HepG2 (cell line): Measurements from ENCODE around the gene SIK3. TPM values are rescaled to one million over a fixed set of nuclear protein-coding genes. Genes with fewer than 3 reads are reported as not detected.

Experiments
- ARID4A ChIP-seq: sonication (generic); formaldehyde crosslinking; IDR thresholded peaks from 2 replicates; pipeline ENCODE4 v1.5.0; 2020; ENCODE audit warnings: mild to moderate bottlenecking, missing genetic modification reagents, borderline replicate concordance
- ATF7-NPFF ChIP-seq: sonication (generic); formaldehyde crosslinking; IDR thresholded peaks from 2 replicates; pipeline ENCODE4 v1.8.1; 2023; ENCODE audit warnings: mild to moderate bottlenecking, low read depth, missing genetic modification reagents, moderate library complexity
- CEBPG ChIP-seq: IDR thresholded peaks from 2 replicates; pipeline ENCODE4 v1.6.1; 2016
- MTA1 ChIP-seq: sonication (generic); formaldehyde crosslinking; IDR thresholded peaks from 2 replicates; pipeline ENCODE4 v1.4.0; 2020; ENCODE audit warnings: missing genetic modification reagents, mild to moderate bottlenecking, borderline replicate concordance
- MTF2 ChIP-seq: sonication (generic); formaldehyde crosslinking; IDR thresholded peaks from 2 replicates; pipeline ENCODE4 v1.5.0; 2020; ENCODE audit warnings: missing genetic modification reagents, borderline replicate concordance
- POLR2A ChIP-seq, 2 experiments: IDR thresholded peaks; 2 replicates each; pipeline ENCODE4 v1.6.1; 2011; ENCODE audit warnings: low read depth in 2 of 2, low read length in 2 of 2, mild to moderate bottlenecking in 1 of 2, moderate library complexity in 1 of 2; ENCODE audit not compliant: insufficient read depth in 1 of 2
- SMARCE1 ChIP-seq: fragments of 450-650 bp; IDR thresholded peaks from 2 replicates; pipeline ENCODE4 v1.6.1; 2017; ENCODE audit warnings: borderline replicate concordance
- SMC3 ChIP-seq: IDR thresholded peaks from 2 replicates; pipeline ENCODE4 v1.6.1; 2011; ENCODE audit warnings: low read length, improper control_type of control experiment
- TBL1XR1 ChIP-seq: fragments of 150-350 bp; IDR thresholded peaks from 2 replicates; pipeline ENCODE4 v1.6.1; 2014; ENCODE audit warnings: borderline replicate concordance, low read length; ENCODE audit not compliant: partially characterized antibody
- TEAD3 ChIP-seq: optimal IDR thresholded peaks from 2 replicates; pipeline ENCODE3; 2016; ENCODE audit warnings: borderline replicate concordance
- UBTF ChIP-seq: sonication (generic); formaldehyde crosslinking; IDR thresholded peaks from 2 replicates; pipeline ENCODE4 v1.4.0; 2020; ENCODE audit warnings: mild to moderate bottlenecking, missing genetic modification reagents
- ZNF776 ChIP-seq: sonication (generic); formaldehyde crosslinking; IDR thresholded peaks from 2 replicates; pipeline ENCODE4 v1.4.0; 2020; ENCODE audit warnings: mild to moderate bottlenecking, missing genetic modification reagents
- ZNF780A ChIP-seq: sonication (generic); formaldehyde crosslinking; IDR thresholded peaks from 2 replicates; pipeline ENCODE4 v1.8.0; 2022; ENCODE audit warnings: mild to moderate bottlenecking, missing genetic modification reagents, moderate library complexity
- ZNF784 ChIP-seq: sonication (generic); formaldehyde crosslinking; IDR thresholded peaks from 2 replicates; pipeline ENCODE4 v1.5.1; 2020; ENCODE audit warnings: missing genetic modification reagents, mild to moderate bottlenecking, borderline replicate concordance
- polyA plus RNA-seq, 8 experiments: library from polyadenylated mRNA; depleted of rRNA in 3 of 8; stranded (reverse) in 7 of 8; unstranded in 1 of 8; fragments of >200 nt; fragmentation: Illumina TruSeq in 4 of 8; extraction: Trizol in 4 of 8; gene quantifications; 2 replicates each; pipeline versions ENCODE4 v1.2.1 to v1.2.3, GENCODE V29; 2011 to 2016; ENCODE audit warnings: low read depth in 4 of 8, missing spikeins in 1 of 8, mixed read lengths in 1 of 8; ENCODE audit not compliant: insufficient read depth in 1 of 8
- total RNA-seq, 5 experiments: library from RNA; depleted of rRNA; stranded (reverse); fragments of >200 nt; fragmentation: Illumina TruSeq; extraction: Trizol; gene quantifications; 2 replicates each; pipeline ENCODE4 v1.2.3, GENCODE V29; 2016; ENCODE audit warnings: low read depth in 1 of 5
- TF ChIP-seq, protein P1 (sequence below): sonication (generic); formaldehyde crosslinking; IDR thresholded peaks from 2 replicates; pipeline ENCODE4 v1.4.0; 2020; ENCODE audit warnings: missing genetic modification reagents
- TF ChIP-seq, protein P2 (sequence below): IDR thresholded peaks from 2 replicates; pipeline ENCODE4 v1.6.1; 2016; ENCODE audit warnings: low read depth
- TF ChIP-seq, protein P3 (sequence below): sonication (generic); formaldehyde crosslinking; conservative IDR thresholded peaks from 2 replicates; pipeline ENCODE4 v1.8.1; 2023; ENCODE audit warnings: missing genetic modification reagents

SIK3 gene
- total and polyA plus RNA-seq, 2 of the 13 experiments (the other 11 are each of a cell fraction or from before 2014, with no cell fraction given), result 5.7 to 9.8 TPM

GRCh38 chr11:117076941-117077691, 21.1 kb downstream of the SIK3 start (continued):
- no peak; the same call in 1 of the 2 replicates for TF ChIP-seq ARID4A (CRISPR knock-in tag)
- TF ChIP-seq, protein P1, sequence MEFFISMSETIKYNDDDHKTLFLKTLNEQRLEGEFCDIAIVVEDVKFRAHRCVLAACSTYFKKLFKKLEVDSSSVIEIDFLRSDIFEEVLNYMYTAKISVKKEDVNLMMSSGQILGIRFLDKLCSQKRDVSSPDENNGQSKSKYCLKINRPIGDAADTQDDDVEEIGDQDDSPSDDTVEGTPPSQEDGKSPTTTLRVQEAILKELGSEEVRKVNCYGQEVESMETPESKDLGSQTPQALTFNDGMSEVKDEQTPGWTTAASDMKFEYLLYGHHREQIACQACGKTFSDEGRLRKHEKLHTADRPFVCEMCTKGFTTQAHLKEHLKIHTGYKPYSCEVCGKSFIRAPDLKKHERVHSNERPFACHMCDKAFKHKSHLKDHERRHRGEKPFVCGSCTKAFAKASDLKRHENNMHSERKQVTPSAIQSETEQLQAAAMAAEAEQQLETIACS (CRISPR knock-in tag), result no peak
- TF ChIP-seq MTA1 (CRISPR knock-in tag), result no peak
- no peak for TF ChIP-seq SMARCE1
- TF ChIP-seq CEBPG (CRISPR knock-in tag), result peak; percentile 83
- no peak for TF ChIP-seq SMC3
- no peak for TF ChIP-seq ZNF780A (CRISPR knock-in tag)
- TF ChIP-seq, protein P2, sequence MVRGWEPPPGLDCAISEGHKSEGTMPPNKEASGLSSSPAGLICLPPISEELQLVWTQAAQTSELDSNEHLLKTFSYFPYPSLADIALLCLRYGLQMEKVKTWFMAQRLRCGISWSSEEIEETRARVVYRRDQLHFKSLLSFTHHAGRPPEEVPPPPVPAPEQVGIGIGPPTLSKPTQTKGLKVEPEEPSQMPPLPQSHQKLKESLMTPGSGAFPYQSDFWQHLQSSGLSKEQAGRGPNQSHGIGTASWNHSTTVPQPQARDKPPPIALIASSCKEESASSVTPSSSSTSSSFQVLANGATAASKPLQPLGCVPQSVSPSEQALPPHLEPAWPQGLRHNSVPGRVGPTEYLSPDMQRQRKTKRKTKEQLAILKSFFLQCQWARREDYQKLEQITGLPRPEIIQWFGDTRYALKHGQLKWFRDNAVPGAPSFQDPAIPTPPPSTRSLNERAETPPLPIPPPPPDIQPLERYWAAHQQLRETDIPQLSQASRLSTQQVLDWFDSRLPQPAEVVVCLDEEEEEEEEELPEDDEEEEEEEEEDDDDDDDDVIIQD (CRISPR knock-in tag), result peak; percentile 70; the same call in 1 of the 2 replicates
- TF ChIP-seq ATF7-NPFF (CRISPR knock-in tag), result no peak; the same call in 1 of the 2 replicates
- no peak for TF ChIP-seq ZNF784 (CRISPR knock-in tag)
- no peak for TF ChIP-seq POLR2A (IDR thresholded peaks at IDR 0.05; ENCODE audit: insufficient read depth in 1 of 2, low read depth in 2 of 2, low read length in 2 of 2)
- peak; percentile 45 for TF ChIP-seq TEAD3 (CRISPR knock-in tag)
- no peak for TF ChIP-seq MTF2
- no peak for TF ChIP-seq UBTF (CRISPR knock-in tag)
- TF ChIP-seq ZNF776 (CRISPR knock-in tag), result no peak
- peak; percentile 91 for TF ChIP-seq TBL1XR1
- TF ChIP-seq, protein P3, sequence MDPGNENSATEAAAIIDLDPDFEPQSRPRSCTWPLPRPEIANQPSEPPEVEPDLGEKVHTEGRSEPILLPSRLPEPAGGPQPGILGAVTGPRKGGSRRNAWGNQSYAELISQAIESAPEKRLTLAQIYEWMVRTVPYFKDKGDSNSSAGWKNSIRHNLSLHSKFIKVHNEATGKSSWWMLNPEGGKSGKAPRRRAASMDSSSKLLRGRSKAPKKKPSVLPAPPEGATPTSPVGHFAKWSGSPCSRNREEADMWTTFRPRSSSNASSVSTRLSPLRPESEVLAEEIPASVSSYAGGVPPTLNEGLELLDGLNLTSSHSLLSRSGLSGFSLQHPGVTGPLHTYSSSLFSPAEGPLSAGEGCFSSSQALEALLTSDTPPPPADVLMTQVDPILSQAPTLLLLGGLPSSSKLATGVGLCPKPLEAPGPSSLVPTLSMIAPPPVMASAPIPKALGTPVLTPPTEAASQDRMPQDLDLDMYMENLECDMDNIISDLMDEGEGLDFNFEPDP, result no peak
